HG02852 (cell line): ENCODE results near the gene IL36A.

Experiments used
- ATAC-seq: cut with Tn5 transposase; IDR thresholded peaks from one replicate; pipeline ENCODE4 v1.9.1; 2021; ENCODE audit warnings: mild to moderate bottlenecking, moderate library complexity; ENCODE audit not compliant: unreplicated experiment

IL36A gene

GRCh38 chr2:113046465-113046864 lies 41.2 kb downstream of the IL36A start:
- ATAC-seq = no peak

- ATAC-seq = no peak
These were observed 45.9 kb downstream of the IL36A start for GRCh38 chr2:113050921-113051895.

- ATAC-seq = no peak
These were observed 47.2 kb downstream of the IL36A start, which contains the start of gene IL36B for GRCh38 chr2:113052396-113052917. TSS of gene IL36B (minus strand) at chr2:113052867.

- no peak for ATAC-seq
These were observed 48.4 kb downstream of the IL36A start for GRCh38 chr2:113053666-113054065.

- ATAC-seq = no peak
These were observed 48.8 kb downstream of the IL36A start for GRCh38 chr2:113054066-113054465.

GRCh38 chr2:113056521-113056920 lies 51.3 kb downstream of the IL36A start:
- no peak for ATAC-seq

GRCh38 chr2:113057117-113057516 lies 51.9 kb downstream of the IL36A start:
- ATAC-seq = no peak
